WI38 (cell line): ENCODE data around the gene PAK1IP1.
"Not testable (repeated sequence)": the region's sequence is repeated elsewhere in the genome, so short reads cannot be mapped to it uniquely, and the experiment has no call there.

Experiments used
- H3K4me3 ChIP-seq: 2 replicates; pipeline ENCODE4 v1.5.1; 2011; ENCODE audit warnings: low read depth, mild to moderate bottlenecking, control low read depth, low read length
- CTCF ChIP-seq: IDR thresholded peaks from 2 replicates; pipeline ENCODE4 v1.5.1; 2012; ENCODE audit warnings: low read depth, mild to moderate bottlenecking, control low read depth, low read length

PAK1IP1 gene

GRCh38 chr6:10746915-10747250 lies 52.1 kb downstream of the PAK1IP1 start:
- TF ChIP-seq CTCF = no peak
- H3K4me3 ChIP-seq = peak overlapping the region; percentile 89

GRCh38 chr6:10747251-10747972 lies 52.6 kb downstream of the PAK1IP1 start, which contains the start of gene TMEM14B:
Gene TMEM14B (plus strand): TSS chr6:10747805. CDS start chr6:10749246, 1,441 bp downstream.
- H3K4me3 ChIP-seq = peak within 1 kb of the TSS; percentile 89
- no peak for TF ChIP-seq CTCF

- H3K4me3 ChIP-seq = no peak overlapping the region
- TF ChIP-seq CTCF = no peak
These were observed 55.0 kb downstream of the PAK1IP1 start for GRCh38 chr6:10749734-10750133.

GRCh38 chr6:10750568-10750967 lies 55.8 kb downstream of the PAK1IP1 start:
- not testable (repeated sequence) for H3K4me3 ChIP-seq

- H3K4me3 ChIP-seq = not testable (repeated sequence)
These were observed 57.0 kb downstream of the PAK1IP1 start for GRCh38 chr6:10751757-10752156.

- H3K4me3 ChIP-seq = no peak overlapping the region
- TF ChIP-seq CTCF = no peak
These were observed 61.3 kb downstream of the PAK1IP1 start for GRCh38 chr6:10756085-10756484.
